Caco-2 (cell line): ENCODE data around the gene MTMR4. TPM values are rescaled to one million over a fixed set of nuclear protein-coding genes. Genes with fewer than 3 reads are reported as not detected.

ENCODE experiments used
- BruUV-seq: library from RNA; stranded (reverse); fragments of 400-500 nt; replicated peaks from 2 replicates; lab custom pipeline; 2021; lab: Mats Ljungman, UMichigan
- CTCF ChIA-PET: fragments of 300-600 bp; sonication (Branson Sonifier 250); formaldehyde crosslinking; loops from one replicate; lab custom pipeline; 2022; ENCODE audit warnings: antibody characterized with exemption; lab: Charles Lee
- POLR2A ChIA-PET: fragments of 300-600 bp; sonication (Branson Sonifier 250); formaldehyde crosslinking; loops from one replicate; lab custom pipeline; 2022; ENCODE audit warnings: antibody characterized with exemption; lab: Charles Lee
- DNase-seq, 2 experiments: peaks; one replicate each; pipeline versions ENCODE4 v3.0.0 to v3.0.0-alpha.2; 2020 to 2022
- H3K27me3 ChIP-seq: replicated peaks from 2 replicates; pipeline ENCODE4 v1.6.0; 2011; ENCODE audit warnings: low read length; ENCODE audit not compliant: control insufficient read depth, insufficient read depth
- H3K36me3 ChIP-seq: 2 replicates; pipeline ENCODE4 v1.5.1; 2011; ENCODE audit warnings: low read length; ENCODE audit not compliant: control insufficient read depth, insufficient read depth
- H3K4me1 ChIP-seq: fragments of 250-450 bp; sonication (Bioruptor Pico); 2 replicates; pipeline ENCODE4 v1.5.1; 2020; ENCODE audit warnings: mild to moderate bottlenecking
- H3K4me3 ChIP-seq: 2 replicates; pipeline ENCODE4 v1.5.1; 2011; ENCODE audit warnings: low read depth, mild to moderate bottlenecking, control low read depth, low read length
- H3K9me3 ChIP-seq: fragments of 250-450 bp; sonication (Bioruptor Pico); 2 replicates; pipeline ENCODE4 v1.5.1; 2020; ENCODE audit warnings: mild to moderate bottlenecking, moderate library complexity
- H3K27ac Mint-ChIP-seq: one replicate; pipeline ENCODE4 v1.8.0; 2022; ENCODE audit warnings: mixed read lengths; ENCODE audit not compliant: unreplicated experiment
- H3K27me3 Mint-ChIP-seq: one replicate; pipeline ENCODE4 v1.8.0; 2022; ENCODE audit warnings: mixed read lengths; ENCODE audit not compliant: insufficient read depth, unreplicated experiment
- H3K36me3 Mint-ChIP-seq: one replicate; pipeline ENCODE4 v1.8.0; 2022; ENCODE audit warnings: mild to moderate bottlenecking, mixed read lengths; ENCODE audit not compliant: insufficient read depth, unreplicated experiment
- H3K4me1 Mint-ChIP-seq: one replicate; pipeline ENCODE4 v1.8.0; 2022; ENCODE audit warnings: low read depth, mixed read lengths; ENCODE audit not compliant: unreplicated experiment
- H3K4me3 Mint-ChIP-seq: one replicate; pipeline ENCODE4 v1.8.0; 2022; ENCODE audit warnings: mild to moderate bottlenecking, moderate library complexity, mixed read lengths; ENCODE audit not compliant: unreplicated experiment
- H3K9me3 Mint-ChIP-seq: one replicate; pipeline ENCODE4 v1.8.0; 2022; ENCODE audit warnings: mixed read lengths; ENCODE audit not compliant: unreplicated experiment
- intact Hi-C: fragments of 100-400 bp; cut with micrococcal nuclease; formaldehyde crosslinking; loops from one replicate; pipeline ENCODE4 v1.10.0; 2022; ENCODE audit not compliant: unreplicated experiment
- total RNA-seq: library from RNA; stranded (reverse); gene quantifications from 2 replicates; pipeline ENCODE4 v1.2.3, GENCODE V29; 2022
- TF ChIP-seq, protein P1 (sequence below), 2 experiments: fragments of 200-600 bp in 1 of 2; IDR thresholded peaks; 1 replicate in 1 of 2; 2 replicates in 1 of 2; pipeline versions ENCODE4 v1.5.1 to v1.8.0; 2011 to 2022; ENCODE audit warnings: antibody characterized with exemption in 1 of 2, control low read depth in 1 of 2, inconsistent platforms in 1 of 2, low read depth in 1 of 2, low read length in 1 of 2, mild to moderate bottlenecking in 1 of 2, moderate library complexity in 1 of 2; ENCODE audit not compliant: insufficient read depth in 1 of 2, severe bottlenecking in 1 of 2, unreplicated experiment in 1 of 2

Gene MTMR4
- total RNA-seq, 1 experiment from 2014 or later, result 62.6 TPM

DNA sequence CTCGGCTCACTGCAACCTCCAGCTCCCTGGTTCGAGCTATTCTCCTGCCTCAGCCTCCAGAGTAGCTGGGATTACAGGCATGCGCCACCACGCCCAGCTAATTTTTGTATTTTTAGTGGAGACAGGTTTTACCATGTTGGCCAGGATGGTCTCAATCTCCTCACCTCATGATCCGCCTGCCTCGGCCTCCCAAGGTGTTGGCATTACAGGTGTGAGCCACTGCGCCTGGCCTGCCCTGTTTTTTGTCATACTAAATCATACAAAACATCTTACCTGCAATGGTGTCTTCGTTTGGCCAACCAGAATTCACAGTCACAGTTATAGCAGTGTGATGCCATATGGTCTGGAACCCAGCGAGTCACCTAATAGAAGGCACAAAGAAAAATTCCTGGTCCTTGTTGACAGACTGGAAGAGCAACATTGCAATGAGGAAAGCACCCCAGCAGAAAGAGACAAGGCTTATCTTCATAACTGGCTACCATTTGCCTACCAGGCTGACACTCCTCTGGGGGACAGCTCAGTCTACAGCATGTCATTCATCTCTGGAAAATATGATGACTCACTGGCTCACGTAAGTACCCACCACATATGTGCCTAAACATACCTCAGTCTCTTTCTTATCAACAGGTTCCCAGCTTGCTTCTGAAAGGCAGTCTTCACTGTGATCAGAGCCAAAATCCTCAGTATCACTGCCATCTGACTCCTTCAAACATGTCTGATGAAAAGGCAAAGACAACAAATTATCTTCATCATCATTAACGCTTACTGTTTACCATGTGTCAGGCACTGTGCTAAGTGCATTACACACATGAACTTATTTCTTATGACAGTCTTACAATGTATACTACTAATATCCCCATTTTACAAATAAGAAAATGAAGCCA lies 22.0 kb downstream of the MTMR4 start:
- TF ChIP-seq, protein P1, sequence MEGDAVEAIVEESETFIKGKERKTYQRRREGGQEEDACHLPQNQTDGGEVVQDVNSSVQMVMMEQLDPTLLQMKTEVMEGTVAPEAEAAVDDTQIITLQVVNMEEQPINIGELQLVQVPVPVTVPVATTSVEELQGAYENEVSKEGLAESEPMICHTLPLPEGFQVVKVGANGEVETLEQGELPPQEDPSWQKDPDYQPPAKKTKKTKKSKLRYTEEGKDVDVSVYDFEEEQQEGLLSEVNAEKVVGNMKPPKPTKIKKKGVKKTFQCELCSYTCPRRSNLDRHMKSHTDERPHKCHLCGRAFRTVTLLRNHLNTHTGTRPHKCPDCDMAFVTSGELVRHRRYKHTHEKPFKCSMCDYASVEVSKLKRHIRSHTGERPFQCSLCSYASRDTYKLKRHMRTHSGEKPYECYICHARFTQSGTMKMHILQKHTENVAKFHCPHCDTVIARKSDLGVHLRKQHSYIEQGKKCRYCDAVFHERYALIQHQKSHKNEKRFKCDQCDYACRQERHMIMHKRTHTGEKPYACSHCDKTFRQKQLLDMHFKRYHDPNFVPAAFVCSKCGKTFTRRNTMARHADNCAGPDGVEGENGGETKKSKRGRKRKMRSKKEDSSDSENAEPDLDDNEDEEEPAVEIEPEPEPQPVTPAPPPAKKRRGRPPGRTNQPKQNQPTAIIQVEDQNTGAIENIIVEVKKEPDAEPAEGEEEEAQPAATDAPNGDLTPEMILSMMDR (IDR thresholded peaks at IDR 0.05; ENCODE audit: insufficient read depth in 1 of 2, low read depth in 1 of 2, low read length in 1 of 2, severe bottlenecking in 1 of 2, unreplicated experiment in 1 of 2), result no peak
- Mint-ChIP-seq H3K27me3 (no peaks in the 10 kb centered on the region), H3K4me1 (peaks cover 33% of the 10 kb centered on the region), H3K9me3 (no peaks in the 10 kb centered on the region), H3K36me3 (peaks cover 92% of the 10 kb centered on the region), H3K27ac (peak overlapping the region; percentile 66), H3K4me3 (peak overlapping the region; percentile 54)
- peak; percentile 72 to 73 for DNase-seq
- Histone ChIP-seq H3K4me3 (no peak overlapping the region), H3K36me3 (peaks cover 13% of the 10 kb centered on the region), H3K4me1 (peaks cover 51% of the 10 kb centered on the region), H3K9me3 (no peaks in the 10 kb centered on the region), H3K27me3 (no peaks in the 10 kb centered on the region)
- POLR2A ChIA-PET, result interaction anchor here (0.6 to 1.6 kb wide), 2 partner anchors 75 to 139 kb away, joined by 4 to 7 read pairs; partner anchors contain the start of gene RNF43
- intact Hi-C loops, result no loop called here
- CTCF ChIA-PET, result interaction anchor here (0.7 to 0.8 kb wide), 2 partner anchors 22 to 175 kb away, joined by 3 read pairs; partner anchors contain the start of gene MTMR4
- no TSS peak for BruUV-seq

DNA sequence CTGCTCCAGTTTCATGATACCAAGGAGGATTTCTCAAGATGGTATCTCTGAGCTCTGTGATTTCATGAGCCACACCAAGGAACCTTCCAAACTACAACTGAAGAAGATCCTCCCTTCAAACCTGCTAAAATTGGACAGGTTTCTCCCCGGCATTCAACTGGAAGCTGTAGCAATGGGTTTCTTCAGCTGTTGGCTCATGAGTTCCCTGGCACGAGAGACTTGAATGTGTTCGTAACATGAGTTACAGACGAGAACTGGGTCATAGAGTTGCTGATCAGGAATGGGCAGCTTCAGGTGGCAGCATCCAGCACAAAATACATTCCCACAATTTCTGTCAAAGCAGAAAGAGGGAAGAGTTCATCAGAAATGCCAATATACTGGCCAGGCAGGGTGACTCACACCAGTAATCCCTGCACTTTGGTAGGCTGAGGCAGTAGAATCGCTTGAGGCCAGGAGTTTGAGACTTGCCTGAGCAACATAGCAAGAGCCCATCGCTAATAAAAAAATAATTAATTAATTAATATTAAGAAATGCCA lies 22.9 kb downstream of the MTMR4 start:
- BruUV-seq, result no TSS peak
- Mint-ChIP-seq H3K36me3 (peaks cover 92% of the 10 kb centered on the region), H3K4me3 (no peak overlapping the region)

DNA sequence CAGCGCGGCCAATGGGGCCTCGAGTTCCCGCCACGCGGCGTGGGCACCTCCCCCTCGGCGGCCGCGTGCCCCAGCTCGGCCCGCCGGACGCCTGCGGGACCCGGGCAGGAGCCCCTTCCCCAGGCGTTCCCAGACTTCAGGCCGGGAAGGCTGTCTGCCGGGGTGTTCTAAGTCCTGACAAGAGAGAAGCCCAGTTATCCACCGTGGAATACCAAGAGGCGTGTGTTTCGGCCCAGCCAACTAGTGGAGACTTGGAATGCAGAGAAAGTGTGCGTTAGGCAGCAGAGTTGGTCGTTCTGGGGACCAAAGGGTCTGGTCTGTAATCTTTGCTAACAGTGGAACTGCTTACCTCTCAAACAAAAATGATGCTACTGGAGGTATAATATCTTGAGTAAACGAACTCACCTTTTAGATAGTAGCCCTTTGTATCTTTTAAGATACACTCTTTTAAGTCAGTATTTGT lies 26.0 kb downstream of the MTMR4 start:
- Histone ChIP-seq H3K27me3 (no peaks in the 10 kb centered on the region), H3K9me3 (no peaks in the 10 kb centered on the region; the same call in 1 of the 2 replicates), H3K4me3 (no peak overlapping the region), H3K36me3 (peaks cover 5% of the 10 kb centered on the region), H3K4me1 (peaks cover 68% of the 10 kb centered on the region)
- H3K4me3 Mint-ChIP-seq, result peak overlapping the region; percentile 52
- H3K36me3 Mint-ChIP-seq, result peaks cover 73% of the 10 kb centered on the region
- DNase-seq, result peak; percentile 76 to 87
- CTCF ChIA-PET, result no interaction called here
- no peaks in the 10 kb centered on the region for H3K27me3 Mint-ChIP-seq
- POLR2A ChIA-PET, result no interaction called here
- H3K27ac Mint-ChIP-seq, result peak overlapping the region; percentile 76
- no peaks in the 10 kb centered on the region for H3K9me3 Mint-ChIP-seq
- H3K4me1 Mint-ChIP-seq, result peaks cover 50% of the 10 kb centered on the region
- intact Hi-C loops, result loop anchor here (1.0 kb wide), 1 partner anchor 26 kb away; the partner anchor contains the start of gene MTMR4
- TF ChIP-seq, protein P1 (IDR thresholded peaks at IDR 0.05; ENCODE audit: insufficient read depth in 1 of 2, low read depth in 1 of 2, low read length in 1 of 2, severe bottlenecking in 1 of 2, unreplicated experiment in 1 of 2), result no peak
- BruUV-seq, result no TSS peak

More for the DNA sequence above, 22.9 kb downstream of the MTMR4 start:
- POLR2A ChIA-PET, result no interaction called here
- Histone ChIP-seq H3K27me3 (no peaks in the 10 kb centered on the region), H3K36me3 (peaks cover 13% of the 10 kb centered on the region), H3K9me3 (no peaks in the 10 kb centered on the region), H3K4me3 (no peak overlapping the region), H3K4me1 (peaks cover 54% of the 10 kb centered on the region)
- CTCF ChIA-PET, result no interaction called here
- no peak overlapping the region for H3K27ac Mint-ChIP-seq
- TF ChIP-seq, protein P1 (IDR thresholded peaks at IDR 0.05; ENCODE audit: insufficient read depth in 1 of 2, low read depth in 1 of 2, low read length in 1 of 2, severe bottlenecking in 1 of 2, unreplicated experiment in 1 of 2), result no peak
- H3K9me3 Mint-ChIP-seq, result no peaks in the 10 kb centered on the region
- H3K27me3 Mint-ChIP-seq, result no peaks in the 10 kb centered on the region
- DNase-seq, result no peak
- intact Hi-C loops, result no loop called here
- peaks cover 33% of the 10 kb centered on the region for H3K4me1 Mint-ChIP-seq
